PC-3 (cell line): ENCODE results near the gene SRGAP1. TPM values are rescaled to one million over a fixed set of nuclear protein-coding genes. Genes with fewer than 3 reads are reported as not detected.
A peak's percentile ranks its signal among the peaks of the same experiment; 100 is the strongest.
"Not testable (repeated sequence)": the region's sequence is repeated elsewhere in the genome, so short reads cannot be mapped to it uniquely, and the experiment has no call there.

Experiments used
- ATAC-seq: fragments of 200-7000 bp; cut with Tn5 transposase; 2 replicates; pipeline ENCODE4 v1.9.1; 2020; ENCODE audit warnings: mild to moderate bottlenecking, moderate library complexity
- BruUV-seq: library from RNA; stranded (reverse); fragments of 400-500 nt; replicated peaks from 2 replicates; lab custom pipeline; 2021; lab: Mats Ljungman, UMichigan
- CTCF ChIA-PET: fragments of 300-600 bp; sonication (Branson Sonifier 250); formaldehyde crosslinking; loops from one replicate; lab custom pipeline; 2022; ENCODE audit warnings: antibody characterized with exemption; lab: Charles Lee
- POLR2A ChIA-PET: fragments of 300-600 bp; sonication (Branson Sonifier 250); formaldehyde crosslinking; loops from one replicate; lab custom pipeline; 2022; ENCODE audit warnings: antibody characterized with exemption; ENCODE audit not compliant: unreplicated experiment; lab: Charles Lee
- DNase-seq: peaks from one replicate; pipeline ENCODE4 v3.0.0-alpha.2; 2015
- H2AFZ ChIP-seq: fragments of 300-600 bp; sonication (generic); 2 replicates; pipeline ENCODE4 v1.6.0; 2016; ENCODE audit warnings: antibody characterized with exemption, low read length
- H3F3A ChIP-seq: fragments of 300-600 bp; sonication (generic); one replicate; pipeline ENCODE4 v1.6.0; 2017; ENCODE audit warnings: antibody characterized with exemption, low read length, control low read depth, mild to moderate bottlenecking; ENCODE audit not compliant: unreplicated experiment
- H3K27ac ChIP-seq: fragments of 300-600 bp; sonication (generic); 2 replicates; pipeline ENCODE4 v1.5.1; 2016; ENCODE audit warnings: mild to moderate bottlenecking, low read length
- H3K27me3 ChIP-seq: fragments of 300-600 bp; sonication (generic); 2 replicates; pipeline ENCODE4 v1.6.1; 2016; ENCODE audit warnings: low read length, mixed read lengths
- H3K36me3 ChIP-seq: fragments of 300-600 bp; sonication (generic); 2 replicates; pipeline ENCODE4 v1.6.1; 2016; ENCODE audit warnings: low read depth, mixed run types, low read length, mixed read lengths
- H3K4me1 ChIP-seq: fragments of 300-600 bp; sonication (generic); 2 replicates; pipeline ENCODE4 v1.5.1; 2016; ENCODE audit warnings: low read length; ENCODE audit not compliant: insufficient read depth
- H3K4me2 ChIP-seq: fragments of 300-600 bp; sonication (generic); 2 replicates; pipeline ENCODE4 v1.6.0; 2016; ENCODE audit warnings: low read length
- H3K4me3 ChIP-seq: fragments of 300-600 bp; sonication (generic); 2 replicates; pipeline ENCODE4 v1.5.1; 2016; ENCODE audit warnings: mild to moderate bottlenecking, low read length, mixed read lengths
- H3K79me2 ChIP-seq: fragments of 300-600 bp; sonication (generic); 2 replicates; pipeline ENCODE4 v1.6.1; 2017; ENCODE audit warnings: low read length, mixed read lengths
- H3K9ac ChIP-seq: fragments of 300-600 bp; sonication (generic); 2 replicates; pipeline ENCODE4 v1.6.0; 2016; ENCODE audit warnings: mild to moderate bottlenecking, low read length
- H3K9me2 ChIP-seq: fragments of 300-600 bp; sonication (generic); replicated peaks from 2 replicates; pipeline ENCODE4 v1.6.1; 2016; ENCODE audit warnings: mixed run types, low read length, mixed read lengths
- H3K9me3 ChIP-seq: fragments of 300-600 bp; sonication (generic); 2 replicates; pipeline ENCODE4 v1.6.1; 2016; ENCODE audit warnings: low read length, mixed read lengths
- H4K20me1 ChIP-seq: fragments of 300-600 bp; sonication (generic); 2 replicates; pipeline ENCODE4 v1.6.1; 2016; ENCODE audit warnings: low read length, mixed read lengths
- EZH2 ChIP-seq: fragments of 300-600 bp; sonication (generic); IDR thresholded peaks from one replicate; pipeline ENCODE4 v1.6.1; 2017; ENCODE audit warnings: antibody characterized with exemption, mild to moderate bottlenecking, low read length; ENCODE audit not compliant: unreplicated experiment
- EZH2phosphoT487 ChIP-seq: fragments of 300-600 bp; sonication (generic); IDR thresholded peaks from 2 replicates; pipeline ENCODE4 v1.6.1; 2018; ENCODE audit warnings: mild to moderate bottlenecking, antibody characterized with exemption, low read length, borderline replicate concordance
- intact Hi-C: fragments of 100-400 bp; cut with micrococcal nuclease; formaldehyde crosslinking; loops from 2 replicates; pipeline ENCODE4 v1.9.0; 2023
- total RNA-seq: library from RNA; depleted of rRNA; stranded (reverse); fragments of >200 nt; gene quantifications from 2 replicates; pipeline ENCODE4 v1.2.3, GENCODE V29; 2014
- TF ChIP-seq, protein P1 (sequence below): fragments of 300-600 bp; sonication (generic); conservative IDR thresholded peaks from 2 replicates; pipeline ENCODE4 v1.5.1; 2017; ENCODE audit warnings: antibody characterized with exemption, low read depth, mild to moderate bottlenecking, low read length

SRGAP1 gene
- total RNA-seq, 1 experiment from 2014 or later, result 11.0 TPM

DNA sequence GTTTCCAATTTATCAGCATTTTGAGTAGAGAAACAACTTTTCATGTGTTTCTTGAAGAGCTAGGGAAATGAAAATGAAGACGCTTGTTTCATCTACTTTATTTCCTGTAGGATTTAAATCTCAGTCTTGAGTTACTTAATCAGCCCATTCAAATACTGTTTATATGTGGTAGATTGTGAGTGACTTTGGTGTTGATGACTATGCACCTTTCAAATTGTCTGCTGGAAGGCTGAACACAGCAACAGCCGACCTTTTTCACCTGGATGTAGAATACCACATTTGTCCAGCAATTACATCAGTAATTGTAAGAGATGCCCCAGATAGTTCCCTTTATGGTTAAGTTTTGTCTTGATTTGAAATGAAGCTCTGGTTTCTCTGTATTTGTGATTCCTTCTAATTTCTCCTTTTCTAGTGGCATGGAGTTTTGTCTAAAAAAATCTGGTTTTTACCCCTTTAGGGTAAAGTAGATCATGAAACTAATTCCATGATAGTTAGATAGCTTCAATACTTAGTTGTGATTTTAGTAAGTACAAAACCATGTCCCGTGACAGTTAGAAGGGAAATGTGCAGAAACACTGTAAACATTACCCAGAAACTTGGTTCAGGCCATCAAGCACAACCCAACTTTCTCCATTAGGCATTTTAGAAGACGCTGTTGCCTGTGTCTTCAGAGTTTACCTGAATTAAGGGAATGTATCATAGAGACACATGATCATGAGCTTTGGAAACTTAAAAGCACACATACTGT lies 165.0 kb downstream of the SRGAP1 start:
- BruUV-seq, result no TSS peak
- POLR2A ChIA-PET, result no interaction called here

DNA sequence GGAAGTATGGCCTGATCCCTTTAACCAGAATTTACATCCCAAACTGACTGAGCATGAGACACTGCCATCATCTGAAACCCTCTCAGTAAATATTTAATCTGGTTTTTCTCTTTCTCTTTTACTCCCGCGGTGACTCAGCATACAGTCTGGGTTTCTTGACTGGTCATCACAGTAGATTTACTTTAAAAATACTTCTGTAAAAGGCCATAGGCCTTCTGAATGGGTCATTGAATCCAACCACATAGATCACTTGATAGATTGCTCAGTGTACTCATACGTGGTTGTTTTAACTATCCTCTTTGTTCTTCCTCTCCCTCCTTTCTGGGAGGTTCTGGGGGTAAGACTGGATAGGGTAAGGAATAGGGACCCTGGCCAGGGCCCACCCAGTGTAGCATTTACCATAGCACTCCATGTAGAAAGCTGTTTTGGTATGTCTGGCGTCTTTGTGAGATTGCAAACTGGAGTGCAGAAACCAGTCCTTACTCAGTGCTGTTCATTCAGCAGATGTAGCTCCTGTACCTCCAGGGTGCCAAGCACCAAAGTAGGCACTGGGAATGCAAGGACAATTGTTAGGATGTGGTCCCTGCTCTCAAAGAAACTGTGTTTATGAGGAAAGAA lies 165.7 kb downstream of the SRGAP1 start:
- DNase-seq, result peak; percentile 85
- Histone ChIP-seq H2AFZ (no peak overlapping the region), H3K36me3 (no peaks in the 10 kb centered on the region; the same call in 1 of the 2 replicates), H3K4me2 (peak overlapping the region; percentile 40), H3K27ac (peak overlapping the region; percentile 78), H3K27me3 (no peaks in the 10 kb centered on the region), H3K9me3 (no peaks in the 10 kb centered on the region), H3K9me2 (no peaks in the 10 kb centered on the region), H3F3A (no peaks in the 10 kb centered on the region), H4K20me1 (no peaks in the 10 kb centered on the region), H3K4me3 (no peak overlapping the region), H3K79me2 (peaks cover 38% of the 10 kb centered on the region), H3K4me1 (peaks cover 47% of the 10 kb centered on the region), H3K9ac (peak overlapping the region; percentile 36)
- no TSS peak for BruUV-seq
- ChIA-PET CTCF (no interaction called here), POLR2A (no interaction called here)
- intact Hi-C loops, result no loop called here
- peak; percentile 72 for ATAC-seq
- TF ChIP-seq EZH2, result no peak
- TF ChIP-seq EZH2phosphoT487, result no peak
- TF ChIP-seq, protein P1, sequence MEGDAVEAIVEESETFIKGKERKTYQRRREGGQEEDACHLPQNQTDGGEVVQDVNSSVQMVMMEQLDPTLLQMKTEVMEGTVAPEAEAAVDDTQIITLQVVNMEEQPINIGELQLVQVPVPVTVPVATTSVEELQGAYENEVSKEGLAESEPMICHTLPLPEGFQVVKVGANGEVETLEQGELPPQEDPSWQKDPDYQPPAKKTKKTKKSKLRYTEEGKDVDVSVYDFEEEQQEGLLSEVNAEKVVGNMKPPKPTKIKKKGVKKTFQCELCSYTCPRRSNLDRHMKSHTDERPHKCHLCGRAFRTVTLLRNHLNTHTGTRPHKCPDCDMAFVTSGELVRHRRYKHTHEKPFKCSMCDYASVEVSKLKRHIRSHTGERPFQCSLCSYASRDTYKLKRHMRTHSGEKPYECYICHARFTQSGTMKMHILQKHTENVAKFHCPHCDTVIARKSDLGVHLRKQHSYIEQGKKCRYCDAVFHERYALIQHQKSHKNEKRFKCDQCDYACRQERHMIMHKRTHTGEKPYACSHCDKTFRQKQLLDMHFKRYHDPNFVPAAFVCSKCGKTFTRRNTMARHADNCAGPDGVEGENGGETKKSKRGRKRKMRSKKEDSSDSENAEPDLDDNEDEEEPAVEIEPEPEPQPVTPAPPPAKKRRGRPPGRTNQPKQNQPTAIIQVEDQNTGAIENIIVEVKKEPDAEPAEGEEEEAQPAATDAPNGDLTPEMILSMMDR, result no peak

More for the DNA sequence above, 165.0 kb downstream of the SRGAP1 start:
- Histone ChIP-seq H3K36me3 (no peaks in the 10 kb centered on the region; the same call in 1 of the 2 replicates), H3K9ac (no peak overlapping the region), H3K9me3 (no peaks in the 10 kb centered on the region), H4K20me1 (no peaks in the 10 kb centered on the region), H3F3A (no peaks in the 10 kb centered on the region), H3K4me2 (peak overlapping the region; percentile 40), H2AFZ (no peak overlapping the region), H3K79me2 (peaks cover 38% of the 10 kb centered on the region), H3K4me3 (no peak overlapping the region), H3K27me3 (no peaks in the 10 kb centered on the region), H3K9me2 (no peaks in the 10 kb centered on the region), H3K27ac (peak overlapping the region; percentile 78), H3K4me1 (peaks cover 42% of the 10 kb centered on the region)
- no peak for TF ChIP-seq EZH2
- TF ChIP-seq, protein P1, result no peak
- TF ChIP-seq EZH2phosphoT487, result no peak
- ATAC-seq (no peak), DNase-seq (no peak)
- CTCF ChIA-PET, result no interaction called here
- intact Hi-C loops, result no loop called here

DNA sequence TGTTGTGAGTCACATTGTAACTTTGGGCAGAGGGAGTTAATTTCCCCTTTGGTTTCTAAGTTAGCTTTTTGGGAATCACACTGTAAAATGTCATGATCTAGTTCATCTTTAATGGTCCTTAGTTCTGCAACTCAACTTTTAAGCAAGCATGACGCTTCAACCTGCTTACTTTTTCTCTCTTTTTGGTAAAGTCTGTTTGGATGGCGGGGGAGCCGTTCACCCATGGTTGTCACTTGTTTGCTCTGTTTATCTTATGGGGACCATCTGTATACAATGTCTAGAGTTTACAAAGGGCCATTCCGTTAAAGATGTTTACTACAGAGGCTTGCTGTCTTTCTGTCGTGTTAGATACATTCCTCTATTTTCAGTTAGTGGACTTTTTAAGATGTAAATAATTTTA lies 172.0 kb downstream of the SRGAP1 start:
- CTCF ChIA-PET, result no interaction called here
- H3K4me1 ChIP-seq, result peaks cover 4% of the 10 kb centered on the region
- H3K27ac ChIP-seq, result no peak overlapping the region
- no peaks in the 10 kb centered on the region for H4K20me1 ChIP-seq
- POLR2A ChIA-PET, result no interaction called here
- no peak for ATAC-seq
- no peaks in the 10 kb centered on the region for H3K9me2 ChIP-seq
- H3K9me3 ChIP-seq, result no peaks in the 10 kb centered on the region
- H3F3A ChIP-seq, result no peaks in the 10 kb centered on the region
- H3K4me2 ChIP-seq, result no peak overlapping the region
- H2AFZ ChIP-seq, result no peak overlapping the region
- peaks cover 14% of the 10 kb centered on the region for H3K79me2 ChIP-seq
- H3K36me3 ChIP-seq, result peaks cover 4% of the 10 kb centered on the region
- no TSS peak for BruUV-seq
- DNase-seq, result no peak
- H3K9ac ChIP-seq, result no peak overlapping the region
- intact Hi-C loops, result no loop called here
- no peaks in the 10 kb centered on the region for H3K27me3 ChIP-seq
- no peak for TF ChIP-seq EZH2phosphoT487
- H3K4me3 ChIP-seq, result no peak overlapping the region

DNA sequence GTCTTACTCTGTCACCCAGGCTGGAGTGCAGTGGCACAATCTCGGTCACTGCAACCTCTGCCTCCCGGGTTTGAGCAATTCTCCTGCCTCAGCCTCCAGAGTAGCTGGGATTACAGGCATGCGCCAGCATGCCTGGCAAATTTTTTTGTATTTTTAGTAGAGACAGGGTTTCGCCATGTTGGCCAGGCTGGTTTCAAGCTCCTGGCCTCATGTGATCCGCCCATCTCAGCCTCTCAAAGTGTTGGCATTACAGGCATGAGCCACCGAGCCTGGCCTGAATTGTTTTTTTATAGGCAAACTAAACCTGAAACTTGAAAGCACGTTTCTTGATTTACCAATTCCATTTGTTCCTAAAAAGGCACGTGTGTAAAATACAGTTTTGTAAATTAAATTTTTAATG lies 173.6 kb downstream of the SRGAP1 start:
- H3K4me1 ChIP-seq, CTCF ChIA-PET, H4K20me1 ChIP-seq, ATAC-seq, H3K4me3 ChIP-seq, H3F3A ChIP-seq, BruUV-seq, H3K9me2 ChIP-seq, H2AFZ ChIP-seq, H3K9me3 ChIP-seq, DNase-seq, H3K27me3 ChIP-seq, H3K4me2 ChIP-seq, H3K79me2 ChIP-seq, intact Hi-C loops, POLR2A ChIA-PET, H3K9ac ChIP-seq, H3K27ac ChIP-seq: not testable (repeated sequence)
- H3K36me3 ChIP-seq, result peaks cover 12% of the 10 kb centered on the region
